AG20443 (cell line): Measurements from ENCODE around the gene ZNF365.
A peak's percentile ranks its signal among the peaks of the same experiment; 100 is the strongest.

ENCODE experiments used
- DNase-seq: peaks from one replicate; pipeline ENCODE4 v3.0.0; 2012; ENCODE audit warnings: low spot score, mixed read lengths

ZNF365 gene

DNA sequence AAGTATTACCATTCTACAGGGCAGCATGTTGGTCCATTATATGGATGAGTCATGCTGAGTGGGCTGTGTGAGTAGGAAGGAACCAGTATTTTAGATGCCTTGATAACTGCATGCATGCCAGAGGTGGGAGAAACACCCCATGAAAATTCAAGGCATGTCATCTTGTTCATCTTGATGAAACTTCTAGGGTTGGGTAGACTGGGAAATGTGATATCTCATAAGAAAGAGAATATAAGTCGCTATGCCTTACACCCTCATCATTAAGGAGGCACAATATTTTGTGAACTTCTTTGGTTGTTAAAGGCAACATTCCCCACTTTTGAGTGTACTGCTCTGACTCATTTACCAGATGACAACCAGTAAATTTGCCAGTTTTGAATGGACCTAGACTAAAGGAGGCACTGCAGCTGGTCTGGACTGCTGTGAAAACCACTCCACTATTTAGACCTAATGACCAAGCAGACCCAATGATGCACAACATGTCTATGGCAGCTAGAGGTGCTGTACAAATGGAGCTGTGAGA, 48.0 kb downstream of the ZNF365 start:
- peak; percentile 59 for DNase-seq

DNA sequence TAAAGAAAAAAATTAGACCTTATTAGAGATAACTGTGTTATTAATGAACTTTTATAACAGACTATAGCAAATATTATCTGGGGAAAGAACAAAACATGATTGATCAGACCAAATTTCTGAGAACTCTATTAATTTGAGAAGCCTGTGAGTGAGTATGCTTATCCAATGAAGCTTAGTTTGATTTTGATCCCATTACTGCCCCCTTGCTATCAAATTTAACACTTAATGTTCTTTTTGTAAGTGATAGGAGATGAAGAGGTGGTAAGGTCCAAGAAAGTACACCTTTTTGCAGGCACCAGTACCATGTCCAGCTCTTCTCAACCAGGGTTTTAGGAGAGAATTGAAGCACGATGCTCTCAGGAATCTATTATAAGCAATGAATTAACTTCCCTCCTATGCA, 49.9 kb downstream of the ZNF365 start:
- DNase-seq = no peak

DNA sequence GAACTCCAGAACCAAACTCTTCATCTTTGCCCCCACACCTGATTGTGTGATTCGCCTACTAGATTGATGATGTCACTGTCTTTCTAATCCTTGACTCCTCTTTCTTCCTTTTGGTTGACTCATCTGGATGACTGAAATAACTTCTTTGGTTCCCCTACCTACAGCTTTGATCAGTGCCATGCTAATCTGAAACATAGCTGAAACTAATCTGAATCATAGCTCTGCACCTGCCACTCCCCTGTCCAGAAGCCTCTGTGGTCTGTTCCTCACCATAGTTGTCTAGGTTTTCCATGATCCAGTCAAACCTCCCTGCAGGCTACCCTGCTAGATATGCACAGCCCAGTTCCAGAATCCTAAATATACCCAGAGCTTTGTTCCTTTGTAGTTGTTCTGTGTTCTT, 51.9 kb downstream of the ZNF365 start:
- no peak for DNase-seq

DNA sequence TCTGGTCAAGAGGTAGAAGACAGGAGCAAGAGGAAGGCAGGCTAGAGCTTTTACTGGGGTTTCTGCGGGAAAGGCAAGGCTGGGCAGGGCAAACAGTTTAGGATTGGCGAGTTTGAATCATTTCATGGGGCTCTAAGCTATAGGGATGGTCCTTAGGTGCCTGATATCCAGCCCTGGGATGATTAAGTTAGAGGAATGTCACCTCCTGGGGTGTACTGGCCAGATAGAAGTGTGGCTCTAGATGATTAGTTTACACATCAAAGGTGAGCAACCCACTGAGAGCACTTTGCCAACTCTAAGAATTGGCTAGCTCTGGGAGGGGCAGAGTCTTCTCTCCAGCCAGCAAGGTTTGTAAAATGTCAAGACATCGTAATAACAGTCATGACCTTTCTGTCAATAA, 52.4 kb downstream of the ZNF365 start:
- no peak for DNase-seq

DNA sequence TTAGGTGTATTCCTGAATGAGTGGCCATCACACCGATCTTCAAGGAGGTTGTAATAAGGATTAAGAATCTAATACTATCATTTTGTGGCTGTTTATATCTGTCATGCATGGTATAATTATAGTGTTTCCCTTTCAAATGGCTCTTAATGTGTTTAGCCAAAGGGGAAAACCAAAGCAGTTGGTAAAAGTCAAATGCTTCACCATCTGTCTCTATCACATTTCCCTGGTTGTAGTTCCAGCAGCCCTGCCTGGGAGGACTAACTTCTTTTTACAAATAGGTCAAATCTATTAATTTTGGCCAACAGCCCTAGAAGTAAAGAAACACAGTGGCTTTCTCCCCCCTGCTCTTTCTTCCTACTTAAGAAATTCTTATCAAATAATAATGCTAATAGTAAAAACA, 56.7 kb downstream of the ZNF365 start:
- DNase-seq = no peak

DNA sequence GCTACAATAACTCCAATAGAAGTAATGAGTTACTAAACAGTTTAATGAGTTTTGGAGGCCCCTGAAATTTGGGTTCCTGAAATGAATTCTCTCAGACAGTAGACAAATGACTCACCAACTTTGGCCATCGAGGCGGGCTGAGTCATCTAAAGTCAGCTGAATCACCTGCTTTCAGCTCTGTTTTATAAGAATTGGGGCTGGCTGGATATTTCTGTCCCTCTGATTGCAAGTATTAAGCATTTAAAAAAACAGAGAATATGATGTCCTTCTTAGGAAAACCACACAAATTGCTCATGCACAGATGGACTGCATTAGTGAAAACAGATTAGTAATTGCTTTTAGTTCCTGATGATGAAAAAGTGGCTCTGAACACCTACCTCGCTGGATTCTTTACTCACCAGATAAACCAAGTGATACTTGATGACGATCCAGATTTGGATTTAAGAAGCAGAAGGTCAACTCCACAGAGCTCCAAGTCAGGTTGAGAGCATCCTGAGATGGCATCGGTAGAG, 59.1 kb downstream of the ZNF365 start:
- DNase-seq = peak; percentile 90

DNA sequence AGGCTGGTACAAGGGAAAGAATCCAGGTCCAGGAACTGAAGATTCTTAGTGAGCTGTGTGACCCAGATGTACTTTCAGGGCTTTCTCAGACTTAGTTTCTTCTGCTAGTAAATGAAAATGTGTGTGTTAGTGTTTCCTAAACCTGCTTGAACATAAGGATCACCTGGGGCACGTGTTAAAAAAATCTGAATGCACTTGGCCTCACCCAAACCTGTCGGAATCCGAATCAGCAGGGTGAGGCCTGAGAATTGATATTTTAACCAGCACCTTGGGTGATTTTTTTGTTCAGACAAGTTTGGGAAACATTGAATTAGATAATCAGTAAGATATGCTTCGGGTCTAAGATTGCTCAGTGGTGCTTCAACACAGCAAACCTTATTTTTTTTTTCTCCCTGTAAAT, 59.7 kb downstream of the ZNF365 start:
- no peak for DNase-seq

DNA sequence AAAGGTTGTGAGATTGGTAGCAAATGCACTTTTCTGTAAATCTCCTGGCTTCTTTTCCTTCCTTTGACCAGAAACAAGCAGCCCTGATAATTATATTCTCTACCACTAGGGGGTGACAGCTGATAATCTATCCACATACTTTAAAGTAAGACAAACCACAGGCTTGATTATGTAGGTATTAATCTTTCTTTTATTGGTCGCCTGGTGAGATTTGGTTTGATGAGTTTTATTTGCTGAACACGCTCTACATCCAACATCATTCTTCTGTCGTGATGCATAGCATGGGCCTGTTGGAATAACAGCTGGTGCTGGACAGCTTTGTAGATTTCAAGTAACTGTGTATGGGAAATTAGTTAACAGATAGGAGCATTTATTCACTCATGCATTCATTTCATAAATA, 63.5 kb downstream of the ZNF365 start:
- peak; percentile 57 for DNase-seq

DNA sequence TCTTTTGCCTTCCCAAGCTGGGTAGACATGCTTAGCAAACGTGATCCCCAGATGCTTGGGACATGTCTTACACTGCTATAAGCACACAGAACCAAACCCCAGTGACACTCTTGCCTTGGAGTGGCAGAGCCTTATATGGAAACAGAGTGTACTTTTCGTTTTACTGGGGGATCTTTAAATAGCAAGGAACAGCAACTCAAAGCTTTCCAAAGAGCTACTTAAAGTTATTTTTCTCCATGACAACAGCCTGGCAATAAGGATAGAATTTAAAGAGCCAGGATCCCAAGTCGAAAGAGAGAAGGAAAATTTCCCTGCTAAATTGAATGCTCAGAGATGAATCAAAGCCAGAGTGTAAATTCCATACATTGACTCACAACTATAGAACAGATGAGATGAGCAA, 67.8 kb downstream of the ZNF365 start:
- DNase-seq = no peak

DNA sequence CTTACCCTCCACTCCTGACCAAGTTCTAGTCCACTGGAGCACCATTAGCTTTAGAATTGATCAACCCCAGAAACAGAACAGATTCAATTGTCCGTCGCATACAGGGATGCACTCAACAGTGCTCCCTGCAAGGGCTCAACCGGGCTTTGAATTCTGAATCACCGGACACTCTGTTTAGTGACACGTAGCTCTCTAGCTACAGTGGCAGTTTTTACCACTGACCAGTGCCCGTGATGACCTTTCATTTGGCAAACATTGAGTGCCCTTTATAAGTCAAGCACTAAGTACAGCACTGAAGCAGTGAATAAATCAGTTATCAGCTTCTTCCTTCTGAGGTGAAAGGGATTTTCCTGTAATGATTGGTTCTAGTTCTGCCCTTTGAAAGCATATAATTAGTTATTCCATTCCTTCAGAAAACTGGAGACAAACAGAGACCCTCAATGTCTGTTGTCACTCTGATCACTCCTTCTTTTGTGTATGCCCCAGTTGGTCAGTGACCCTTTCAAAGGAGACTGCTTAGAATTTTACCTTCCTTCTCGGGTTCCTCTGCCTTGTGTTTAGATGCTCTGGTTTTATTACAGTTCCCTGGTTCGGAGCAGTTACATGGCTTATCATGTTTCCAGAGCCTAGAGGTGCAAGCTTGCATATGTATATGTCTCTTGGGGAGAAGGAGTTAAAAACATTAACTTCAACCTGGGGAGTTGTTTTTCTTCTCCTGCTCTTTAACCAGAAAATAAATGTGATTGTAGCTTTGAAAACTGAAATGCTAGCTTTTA, 68.9 kb downstream of the ZNF365 start:
- DNase-seq = no peak

DNA sequence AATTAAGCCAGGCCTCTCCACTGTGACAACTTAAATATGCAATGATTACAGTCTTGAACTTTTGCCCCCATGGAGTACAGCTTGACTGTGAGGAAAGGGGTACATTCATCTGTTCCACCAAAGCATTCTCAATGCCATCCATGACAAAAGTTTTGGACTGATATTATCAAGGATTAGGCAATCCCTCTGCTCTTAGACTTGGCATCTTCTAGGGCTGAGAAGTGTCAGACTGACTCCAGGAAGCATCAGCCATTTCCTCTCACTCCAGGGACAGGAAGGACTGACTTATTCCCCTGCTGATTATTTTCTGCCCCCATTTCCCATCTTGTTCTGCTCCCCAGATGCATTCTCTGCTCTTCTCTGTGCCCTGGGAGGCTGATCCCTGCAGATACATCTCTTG, 69.7 kb downstream of the ZNF365 start:
- peak; percentile 15 for DNase-seq

DNA sequence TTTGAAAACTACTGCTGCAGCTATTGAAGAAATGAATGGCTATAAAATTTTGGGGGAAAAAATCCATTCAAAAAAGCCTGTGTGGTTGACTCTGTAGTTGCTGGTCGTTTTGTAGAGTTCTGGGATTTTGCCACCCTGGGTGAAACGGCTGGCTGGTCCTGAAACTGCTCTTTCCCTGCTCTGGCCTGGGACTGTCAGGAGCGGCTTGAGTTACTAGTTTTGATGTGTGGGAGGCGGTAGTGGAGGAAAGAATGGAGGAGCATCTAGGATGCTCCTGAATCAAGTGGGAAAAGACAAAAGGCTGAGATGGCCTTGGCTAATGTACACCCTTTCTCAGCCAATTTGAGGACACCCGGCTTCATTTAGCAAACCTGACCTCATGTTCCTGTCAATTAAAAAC, 72.5 kb downstream of the ZNF365 start:
- no peak for DNase-seq

DNA sequence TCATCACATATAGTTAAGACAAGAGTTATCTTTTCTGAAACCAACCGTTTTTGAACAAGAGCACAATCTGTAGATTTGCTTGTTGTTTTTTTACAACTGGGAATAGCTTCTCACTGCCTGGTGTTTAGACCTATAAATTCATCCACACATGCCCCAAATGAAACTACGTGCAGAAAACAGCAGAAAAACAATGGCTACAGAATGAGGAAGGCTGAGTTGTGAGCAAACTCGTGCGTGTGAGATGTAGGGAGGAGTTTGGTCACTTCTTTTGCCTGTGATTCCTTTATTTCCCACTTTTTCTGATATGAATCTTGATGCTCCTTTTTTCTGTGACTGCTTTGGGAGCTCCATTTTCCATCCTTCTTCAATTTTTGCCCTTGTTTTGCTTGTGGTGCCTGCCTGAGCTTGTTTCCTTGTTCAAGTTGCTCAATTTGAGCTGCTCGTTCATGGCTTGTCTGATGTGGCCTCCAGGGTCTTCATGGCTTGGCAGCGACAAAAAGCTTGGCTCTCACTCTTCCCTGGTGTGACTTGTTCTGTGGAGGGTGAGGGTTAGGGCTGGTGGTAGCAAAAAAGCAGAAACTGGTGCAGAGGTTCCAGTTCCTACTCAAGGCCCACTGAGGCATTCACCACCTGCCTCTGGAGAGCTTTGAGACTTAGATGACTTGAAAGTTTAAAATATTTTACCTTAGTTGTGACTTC, 76.9 kb downstream of the ZNF365 start:
- no peak for DNase-seq

DNA sequence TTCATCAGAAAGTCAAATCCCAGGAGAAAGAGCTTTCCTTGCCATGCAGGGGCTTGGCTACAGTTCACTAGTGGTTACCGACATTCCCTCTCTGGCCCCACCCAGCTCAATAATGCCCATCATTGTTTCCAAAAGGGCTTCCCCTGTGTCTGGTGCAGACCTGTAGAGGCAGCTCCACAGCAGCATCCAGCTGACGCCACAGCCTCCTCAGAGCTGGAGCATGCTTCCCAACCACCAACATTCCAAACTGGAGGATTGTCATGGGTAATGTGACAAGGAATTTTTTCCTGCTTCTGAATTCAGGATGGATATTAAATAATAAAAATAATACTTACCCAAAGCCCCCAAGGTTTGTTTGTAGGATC, 77.4 kb downstream of the ZNF365 start:
- DNase-seq = peak; percentile 26
